Stimulated activated CD8-positive, alpha-beta memory T cell treated with anti-CD3 and anti-CD28 coated beads, Interleukin-2, amount 100 ng/mL, for 48 hours (primary cell): ENCODE data around the gene PTTG1IP.
"Not testable (repeated sequence)": the region's sequence is repeated elsewhere in the genome, so short reads cannot be mapped to it uniquely, and the experiment has no call there.

Source experiments
- DNase-seq, 2 donors: peaks; one replicate each; pipeline ENCODE4 v3.0.0-alpha.2; 2020; ENCODE audit warnings: low read depth in 2 of 2

The PTTG1IP gene

GRCh38 chr21:44845418-44846223, 27.9 kb downstream of the PTTG1IP start:
- DNase-seq = peak; percentile 50 to 64

GRCh38 chr21:44844256-44844655, 29.2 kb downstream of the PTTG1IP start:
- DNase-seq = no peak

DNA sequence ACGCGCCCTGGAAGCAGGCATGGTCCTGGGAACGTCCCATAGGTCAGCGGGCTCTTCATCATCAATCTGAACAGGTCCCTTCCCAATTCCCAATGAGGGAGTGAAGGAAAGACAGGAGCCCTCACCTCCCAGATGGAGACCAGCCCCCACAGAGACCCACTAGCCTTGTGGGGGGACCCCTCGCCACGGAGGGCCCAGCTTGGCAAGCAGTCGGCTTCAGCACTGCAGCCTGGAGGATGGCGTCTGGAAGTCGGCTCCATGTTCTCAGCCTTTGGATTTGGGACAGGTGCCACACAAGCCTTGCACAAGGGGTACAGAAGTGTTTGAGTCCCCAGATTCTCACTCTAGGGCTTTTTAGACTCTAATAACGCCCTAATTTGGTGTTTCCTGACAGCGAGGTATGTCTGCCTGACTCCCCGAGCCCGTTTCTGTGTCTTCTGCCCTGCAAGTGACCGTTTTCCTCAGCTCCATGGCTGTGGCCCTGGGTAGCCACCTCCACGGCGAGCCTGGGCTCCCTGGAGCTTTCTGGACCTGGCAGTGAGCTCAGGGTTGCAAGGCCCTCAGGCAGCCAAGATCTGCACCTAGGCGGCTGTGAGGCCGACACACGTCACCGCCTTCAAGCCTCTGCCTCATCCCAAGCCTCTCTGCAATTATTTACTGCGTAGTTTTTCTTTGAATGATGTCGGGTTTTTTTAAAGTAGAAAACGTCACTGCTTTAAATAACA, 30.6 kb downstream of the PTTG1IP start:
- DNase-seq = no peak

DNA sequence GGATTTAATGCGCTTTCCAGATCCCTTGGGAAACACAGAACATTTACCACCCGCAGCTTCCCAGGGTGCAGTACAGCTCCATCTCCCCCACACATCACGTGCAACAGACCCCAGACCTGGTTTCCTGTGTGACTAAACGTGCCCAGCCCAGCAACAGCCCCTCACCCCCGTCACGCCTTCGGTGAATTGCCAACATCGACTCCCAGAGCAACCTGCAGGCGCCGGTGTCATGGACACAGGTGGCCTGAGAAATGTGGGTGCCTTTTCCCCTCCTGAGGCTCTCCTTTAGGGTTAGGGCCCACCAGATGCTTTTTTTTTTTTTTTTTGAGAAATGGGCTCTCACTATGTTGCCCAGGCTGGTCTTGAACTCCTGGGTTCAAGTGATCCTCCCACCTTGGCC, 31.4 kb downstream of the PTTG1IP start:
- DNase-seq = no peak

GRCh38 chr21:44840771-44841170, 32.7 kb downstream of the PTTG1IP start:
- DNase-seq = no peak

- DNase-seq = no peak
Measured at GRCh38 chr21:44838951-44839350, 34.5 kb downstream of the PTTG1IP start.

DNA sequence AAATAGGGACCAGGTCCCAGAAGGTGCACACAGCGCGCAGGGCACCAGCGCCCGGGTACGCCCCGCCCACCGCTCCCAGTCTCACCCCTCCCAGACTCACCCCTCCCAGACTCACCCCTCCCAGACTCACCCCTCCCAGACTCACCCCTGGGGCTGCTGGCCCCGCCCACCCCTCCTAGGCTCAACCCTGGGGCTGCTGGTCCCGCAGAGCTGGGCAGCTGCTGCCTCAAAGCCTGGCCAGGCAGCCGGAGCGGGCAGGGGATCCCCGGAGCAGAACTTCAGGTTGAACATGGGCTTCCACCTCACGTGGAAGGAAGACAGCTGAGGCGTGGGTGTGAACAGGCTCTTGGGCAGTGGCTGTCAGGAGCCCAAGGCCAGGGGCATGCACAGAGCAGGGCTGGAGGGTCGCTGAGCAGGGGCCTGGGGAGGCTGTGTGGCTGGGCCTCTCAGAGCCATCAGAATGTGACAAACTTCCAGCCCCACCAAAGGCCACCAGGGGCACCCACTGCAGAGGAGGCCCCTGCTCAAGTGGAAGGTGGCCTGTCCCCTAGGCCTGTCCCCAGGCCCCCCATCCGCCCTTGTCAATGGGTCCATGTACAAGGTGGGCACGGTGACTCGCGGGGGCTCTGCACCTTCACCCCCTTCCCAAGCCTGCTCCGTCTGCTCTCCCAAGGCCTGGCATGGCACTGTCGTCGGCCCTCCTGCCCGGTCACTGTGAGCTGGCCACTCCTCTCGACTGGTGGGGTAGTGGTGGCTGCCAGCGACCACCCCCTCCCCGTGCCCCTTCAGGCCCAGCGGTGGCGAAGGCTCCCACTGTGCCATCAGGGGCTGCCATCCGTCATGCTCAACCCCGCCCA, 35.2 kb downstream of the PTTG1IP start:
- DNase-seq = no peak

DNA sequence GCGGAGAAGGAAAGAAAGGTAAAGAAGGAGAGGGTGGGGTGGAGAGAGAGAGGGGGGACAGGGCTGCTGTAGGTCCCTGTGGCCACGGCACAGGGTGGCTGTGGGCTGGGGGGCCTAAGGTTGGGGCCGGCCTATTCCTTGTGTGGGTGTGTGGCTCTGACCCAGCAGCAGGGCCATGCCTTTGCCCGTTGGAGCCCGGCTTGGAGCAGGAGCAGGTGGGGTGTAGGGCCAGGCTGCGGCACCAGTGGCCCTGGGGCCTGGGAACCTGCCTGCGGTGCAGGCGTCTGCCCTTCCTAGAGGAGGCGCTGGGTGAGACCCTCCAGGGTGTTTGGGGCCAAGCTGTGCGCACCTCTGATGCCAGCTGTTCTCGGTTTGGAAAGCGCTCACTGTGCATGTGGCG, 36.0 kb downstream of the PTTG1IP start:
- no peak for DNase-seq

- DNase-seq = no peak
Measured at GRCh38 chr21:44836666-44837471, 36.6 kb downstream of the PTTG1IP start.

DNA sequence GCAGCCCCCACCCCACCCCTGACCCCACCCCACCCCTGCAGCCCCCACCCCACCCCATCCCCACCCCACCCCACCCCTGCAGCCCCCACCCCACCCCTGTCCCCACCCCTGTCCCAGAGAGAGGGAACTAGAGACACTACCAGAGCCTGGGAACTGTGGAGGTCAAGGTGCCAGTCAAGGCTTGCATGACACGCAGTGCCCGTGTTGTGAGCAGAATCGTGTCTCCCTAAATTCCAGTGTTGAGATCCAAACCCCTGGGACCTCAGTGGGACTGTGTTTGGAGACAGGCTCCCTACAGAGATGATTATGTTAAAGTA, 37.2 kb downstream of the PTTG1IP start:
- DNase-seq = no peak

DNA sequence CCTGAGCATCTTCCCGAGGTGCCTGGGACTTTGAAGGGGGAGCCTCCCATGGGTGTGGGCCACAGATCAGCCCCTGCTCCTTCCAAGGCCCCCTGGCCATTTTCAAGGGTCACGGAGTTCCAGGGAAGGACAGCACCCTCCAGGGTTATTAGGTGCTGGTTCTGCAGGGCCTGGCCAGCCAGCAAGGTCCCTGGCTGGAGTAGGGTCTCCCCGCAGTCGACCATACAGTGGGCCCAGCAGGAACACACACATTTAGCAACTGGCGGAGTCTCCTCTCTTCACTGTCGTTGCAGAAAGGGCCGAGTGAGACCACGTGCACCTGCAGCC, 37.9 kb downstream of the PTTG1IP start:
- no peak for DNase-seq

DNA sequence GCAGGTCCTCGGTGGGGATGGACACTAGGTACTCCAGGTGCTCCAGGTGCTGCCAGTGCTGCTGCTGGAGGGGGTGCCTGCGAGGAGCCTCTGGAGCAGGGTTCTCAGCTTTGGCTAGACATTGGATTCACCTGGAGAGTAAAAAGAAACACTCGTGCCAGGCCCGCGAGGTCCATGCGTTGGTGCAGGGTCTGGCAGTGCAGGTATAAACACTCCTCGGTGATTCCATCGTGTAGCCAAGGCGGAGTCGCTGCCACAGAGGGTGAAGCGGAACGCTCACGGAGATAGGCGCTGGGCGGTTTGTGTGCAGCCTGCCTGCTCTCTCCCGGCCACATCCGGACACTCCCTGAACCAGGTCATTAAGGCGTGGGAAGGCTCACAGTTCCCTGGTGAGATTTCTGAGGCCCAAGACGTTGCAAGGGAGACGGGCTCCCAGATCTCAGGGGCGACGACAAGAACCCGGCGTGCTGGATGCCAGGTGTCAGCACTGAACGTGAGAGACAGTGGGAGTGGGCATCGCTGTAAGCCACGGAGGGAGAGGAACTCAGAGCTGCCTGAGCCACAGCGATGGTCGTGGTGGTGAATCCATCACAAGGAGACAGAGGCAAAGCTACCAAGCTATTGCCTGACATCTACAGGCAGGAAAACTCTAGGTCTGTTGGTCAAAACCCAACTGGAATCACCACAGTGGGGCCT, 38.4 kb downstream of the PTTG1IP start:
- no peak for DNase-seq

GRCh38 chr21:44834231-44834950, 39.1 kb downstream of the PTTG1IP start:
- no peak for DNase-seq

DNA sequence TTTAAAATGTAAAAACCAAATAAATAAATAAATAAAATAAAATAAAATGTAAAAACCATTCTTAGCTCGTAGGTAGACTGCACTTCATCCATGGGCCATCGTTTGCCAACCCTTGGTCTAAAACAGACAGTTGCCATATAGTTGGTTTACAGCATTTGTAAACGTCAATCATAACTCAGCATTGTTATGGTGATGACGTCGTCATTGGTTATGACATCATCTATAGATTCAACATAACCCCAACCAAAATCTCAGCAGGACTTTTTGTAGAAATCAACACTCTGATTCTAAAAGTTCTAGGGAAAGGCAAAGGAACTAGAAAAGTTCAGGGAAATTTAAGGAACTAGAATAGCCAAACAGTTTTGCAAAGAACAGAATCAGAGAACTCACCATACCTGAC, 39.8 kb downstream of the PTTG1IP start:
- DNase-seq = no peak

DNA sequence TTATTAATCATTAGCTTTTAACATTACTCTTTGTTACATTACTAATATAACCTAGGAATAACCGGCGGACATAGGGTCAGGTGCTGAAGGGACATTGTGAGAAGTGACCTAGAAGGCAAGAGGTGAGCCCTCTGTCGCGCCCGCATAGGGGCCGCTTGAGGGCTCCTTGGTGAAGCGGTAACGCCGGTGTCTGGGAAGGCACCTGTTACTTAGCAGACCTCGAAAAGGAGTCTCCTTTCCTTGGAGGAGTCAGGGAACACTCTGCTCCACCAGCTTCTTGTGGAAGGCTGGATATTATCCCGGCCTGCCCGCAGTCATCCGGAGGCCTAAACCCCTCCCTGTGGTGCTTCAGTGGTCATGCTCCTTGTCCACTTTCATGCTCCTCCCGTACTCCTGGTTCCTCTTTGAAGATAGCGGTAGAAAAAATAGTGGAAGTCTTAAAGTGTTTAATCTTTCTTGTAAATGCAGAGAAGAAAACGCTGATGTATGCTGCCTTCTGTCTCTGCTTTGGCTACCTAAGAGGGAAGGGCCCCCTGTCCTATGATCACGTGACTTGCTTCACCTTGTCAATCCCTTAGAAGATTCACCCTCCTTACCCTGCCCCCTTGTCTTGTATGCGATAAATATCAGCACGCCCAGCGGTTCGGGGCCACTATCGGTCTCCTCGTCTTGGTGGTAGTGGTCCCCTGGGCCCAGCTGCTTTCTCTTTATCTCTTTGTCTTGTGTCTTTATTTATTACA, 40.8 kb downstream of the PTTG1IP start:
- not testable (repeated sequence) for DNase-seq

GRCh38 chr21:44831227-44831860, 42.1 kb downstream of the PTTG1IP start:
- no peak for DNase-seq

- no peak for DNase-seq
Measured at GRCh38 chr21:44829507-44830092, 43.9 kb downstream of the PTTG1IP start.

GRCh38 chr21:44828362-44829056, 45.0 kb downstream of the PTTG1IP start:
- no peak for DNase-seq
